ENCODE results near the gene LANCL2.
"Not testable (repeated sequence)": the region's sequence is repeated elsewhere in the genome, so short reads cannot be mapped to it uniquely, and the experiment has no call there.

Gene LANCL2

GRCh38 chr7:55438757-55439525 is 73.8 kb downstream of the LANCL2 start:
- no peak for DNase-seq

- DNase-seq, result no peak
These were observed 74.5 kb downstream of the LANCL2 start for GRCh38 chr7:55439627-55440026.

GRCh38 chr7:55440040-55440690 is 75.0 kb downstream of the LANCL2 start:
- DNase-seq, result no peak

GRCh38 chr7:55441002-55441401 is 75.9 kb downstream of the LANCL2 start:
- no peak for DNase-seq

GRCh38 chr7:55441774-55442522 is 76.8 kb downstream of the LANCL2 start:
- no peak for DNase-seq

- DNase-seq, result no peak
These were observed 79.6 kb downstream of the LANCL2 start for GRCh38 chr7:55444786-55445185.

- no peak for DNase-seq
These were observed 83.4 kb downstream of the LANCL2 start for GRCh38 chr7:55448526-55448925.

GRCh38 chr7:55449205-55449991 is 84.3 kb downstream of the LANCL2 start:
- no peak for DNase-seq

GRCh38 chr7:55449992-55450535 is 84.9 kb downstream of the LANCL2 start:
- no peak for DNase-seq

GRCh38 chr7:55452971-55453370 is 87.8 kb downstream of the LANCL2 start:
- DNase-seq, result no peak

GRCh38 chr7:55457801-55458200 is 92.7 kb downstream of the LANCL2 start:
- DNase-seq, result no peak

GRCh38 chr7:55458351-55458750 is 93.2 kb downstream of the LANCL2 start:
- no peak for DNase-seq

- no peak for DNase-seq
These were observed 98.6 kb downstream of the LANCL2 start for GRCh38 chr7:55463686-55464262.

- DNase-seq, result no peak
These were observed 99.3 kb downstream of the LANCL2 start for GRCh38 chr7:55464422-55464821.

GRCh38 chr7:55465691-55466090 is 100.6 kb downstream of the LANCL2 start:
- DNase-seq, result no peak

GRCh38 chr7:55467047-55467593 is 102.0 kb downstream of the LANCL2 start:
- DNase-seq, result no peak

GRCh38 chr7:55468495-55468894 is 103.4 kb downstream of the LANCL2 start:
- no peak for DNase-seq

- DNase-seq, result no peak
These were observed 104.1 kb downstream of the LANCL2 start for GRCh38 chr7:55469271-55469681.

- no peak for DNase-seq
These were observed 104.6 kb downstream of the LANCL2 start for GRCh38 chr7:55469721-55470120.

- DNase-seq, result no peak
These were observed 105.1 kb downstream of the LANCL2 start for GRCh38 chr7:55470261-55470660.

GRCh38 chr7:55471594-55471993 is 106.5 kb downstream of the LANCL2 start:
- not testable (repeated sequence) for DNase-seq

GRCh38 chr7:55472406-55472805 is 107.3 kb downstream of the LANCL2 start:
- DNase-seq, result not testable (repeated sequence)
